MM.1S (cell line): ENCODE data around the gene MYH15.

ENCODE experiments used
- DNase-seq: peaks from one replicate; pipeline ENCODE4 v3.0.0-alpha.2; 2015
- H2AFZ ChIP-seq: fragments of 300-600 bp; sonication (generic); 2 replicates; pipeline ENCODE4 v1.6.0; 2016; ENCODE audit warnings: antibody characterized with exemption, low read length
- H3F3A ChIP-seq: fragments of 300-600 bp; sonication (generic); 2 replicates; pipeline ENCODE4 v1.6.1; 2016; ENCODE audit warnings: mild to moderate bottlenecking, antibody characterized with exemption, low read length, moderate library complexity, mixed read lengths; ENCODE audit not compliant: insufficient read depth
- H3K27ac ChIP-seq: fragments of 300-600 bp; sonication (generic); 2 replicates; pipeline ENCODE4 v1.5.1; 2016; ENCODE audit warnings: mild to moderate bottlenecking, low read length
- H3K27me3 ChIP-seq: fragments of 300-600 bp; sonication (generic); replicated peaks from 2 replicates; pipeline ENCODE4 v1.6.0; 2016; ENCODE audit warnings: low read length; ENCODE audit not compliant: insufficient read depth
- H3K36me3 ChIP-seq: fragments of 300-600 bp; sonication (generic); replicated peaks from 2 replicates; pipeline ENCODE4 v1.6.1; 2016; ENCODE audit warnings: mild to moderate bottlenecking, low read length, mixed read lengths; ENCODE audit not compliant: insufficient read depth
- H3K4me1 ChIP-seq: fragments of 300-600 bp; sonication (generic); 2 replicates; pipeline ENCODE4 v1.6.1; 2016; ENCODE audit warnings: low read length, mixed read lengths
- H3K4me2 ChIP-seq: fragments of 300-600 bp; sonication (generic); 2 replicates; pipeline ENCODE4 v1.6.0; 2016; ENCODE audit warnings: low read depth, low read length
- H3K4me3 ChIP-seq: fragments of 300-600 bp; sonication (generic); 2 replicates; pipeline ENCODE4 v1.5.1; 2016; ENCODE audit warnings: low read length, mixed read lengths
- H3K79me2 ChIP-seq: fragments of 300-600 bp; sonication (generic); 2 replicates; pipeline ENCODE4 v1.6.1; 2016; ENCODE audit warnings: mixed run types, low read length, mixed read lengths
- H3K9ac ChIP-seq: fragments of 300-600 bp; sonication (generic); 2 replicates; pipeline ENCODE4 v1.6.1; 2016; ENCODE audit warnings: low read length, mixed read lengths
- H3K9me2 ChIP-seq: fragments of 300-600 bp; sonication (generic); replicated peaks from 2 replicates; pipeline ENCODE4 v1.6.1; 2016; ENCODE audit warnings: mild to moderate bottlenecking, low read length, mixed read lengths; ENCODE audit not compliant: insufficient read depth
- H3K9me3 ChIP-seq: fragments of 300-600 bp; sonication (generic); replicated peaks from 2 replicates; pipeline ENCODE4 v1.6.1; 2016; ENCODE audit warnings: mild to moderate bottlenecking, low read length, mixed read lengths; ENCODE audit not compliant: insufficient read depth
- H4K20me1 ChIP-seq: fragments of 300-600 bp; sonication (generic); 2 replicates; pipeline ENCODE4 v1.6.1; 2016; ENCODE audit warnings: mild to moderate bottlenecking, low read length, moderate library complexity, mixed read lengths; ENCODE audit not compliant: insufficient read depth
- CTCF ChIP-seq: fragments of 300-600 bp; sonication (generic); IDR thresholded peaks from 2 replicates; pipeline ENCODE4 v1.5.1; 2016; ENCODE audit warnings: antibody characterized with exemption, low read length, mixed read lengths
- EZH2 ChIP-seq: fragments of 300-600 bp; sonication (generic); optimal IDR thresholded peaks from 2 replicates; pipeline ENCODE3; 2017; ENCODE audit warnings: low read depth, mild to moderate bottlenecking, antibody characterized with exemption, low read length, mixed read lengths
- EZH2phosphoT487 ChIP-seq: fragments of 300-600 bp; sonication (generic); IDR thresholded peaks from 2 replicates; pipeline ENCODE4 v1.6.1; 2018; ENCODE audit warnings: antibody characterized with exemption, low read length

Gene MYH15

GRCh38 chr3:108505811-108506210, 4.6 kb downstream of the MYH15 start:
- Histone ChIP-seq H4K20me1 (no peaks in the 10 kb centered on the region), H3K4me3 (no peak overlapping the region), H3K36me3 (no peaks in the 10 kb centered on the region), H3K4me2 (no peak overlapping the region), H3K9me3 (no peaks in the 10 kb centered on the region), H3K27ac (no peak overlapping the region), H3K4me1 (no peaks in the 10 kb centered on the region), H3K9me2 (no peaks in the 10 kb centered on the region), H3F3A (no peaks in the 10 kb centered on the region), H3K9ac (no peak overlapping the region), H3K27me3 (no peaks in the 10 kb centered on the region), H2AFZ (no peak overlapping the region), H3K79me2 (no peaks in the 10 kb centered on the region)
- TF ChIP-seq EZH2 (no peak), EZH2phosphoT487 (no peak), CTCF (no peak)
- no peak for DNase-seq

GRCh38 chr3:108503722-108504121, 6.7 kb downstream of the MYH15 start:
- no peak overlapping the region for H3K4me3 ChIP-seq
- TF ChIP-seq EZH2 (no peak), EZH2phosphoT487 (no peak), CTCF (no peak)
- H3K9me2 ChIP-seq, result no peaks in the 10 kb centered on the region
- H3F3A ChIP-seq, result no peaks in the 10 kb centered on the region
- no peaks in the 10 kb centered on the region for H3K36me3 ChIP-seq
- no peaks in the 10 kb centered on the region for H4K20me1 ChIP-seq
- no peaks in the 10 kb centered on the region for H3K9me3 ChIP-seq
- H3K27ac ChIP-seq, result no peak overlapping the region
- no peak overlapping the region for H2AFZ ChIP-seq
- H3K27me3 ChIP-seq, result no peaks in the 10 kb centered on the region
- H3K9ac ChIP-seq, result no peak overlapping the region
- no peaks in the 10 kb centered on the region for H3K79me2 ChIP-seq
- H3K4me2 ChIP-seq, result no peak overlapping the region
- no peaks in the 10 kb centered on the region for H3K4me1 ChIP-seq
- no peak for DNase-seq

GRCh38 chr3:108501535-108501934, 8.9 kb downstream of the MYH15 start:
- DNase-seq, result no peak
- Histone ChIP-seq H3F3A (no peaks in the 10 kb centered on the region), H3K9me2 (no peaks in the 10 kb centered on the region), H3K27me3 (no peaks in the 10 kb centered on the region), H3K27ac (no peak overlapping the region), H3K4me2 (no peak overlapping the region), H2AFZ (no peak overlapping the region), H3K36me3 (no peaks in the 10 kb centered on the region), H4K20me1 (no peaks in the 10 kb centered on the region), H3K4me3 (no peak overlapping the region), H3K9ac (no peak overlapping the region), H3K9me3 (no peaks in the 10 kb centered on the region), H3K4me1 (no peaks in the 10 kb centered on the region), H3K79me2 (no peaks in the 10 kb centered on the region)
- no peak for TF ChIP-seq CTCF
- TF ChIP-seq EZH2phosphoT487, result no peak
- no peak for TF ChIP-seq EZH2
